Right lobe of liver (tissue), 6 donors: ENCODE results near the gene TNIK. TPM values are rescaled to one million over a fixed set of nuclear protein-coding genes. Genes with fewer than 3 reads are reported as not detected.
A peak's percentile ranks its signal among the peaks of the same experiment; 100 is the strongest.

Experiments used
- ATAC-seq, 4 donors: fragments of 200-7000 bp; cut with Tn5 transposase; one replicate each; pipeline ENCODE4 v1.9.1; 2020; ENCODE audit warnings: mild to moderate bottlenecking in 4 of 4, moderate library complexity in 4 of 4
- DNase-seq, 3 donors: peaks; one replicate each; pipeline ENCODE4 v3.0.0-alpha.2; 2020
- H3K27ac ChIP-seq, 3 donors: fragments of 200-600 bp; one replicate each; pipeline ENCODE4 v1.8.0; 2022
- H3K27me3 ChIP-seq, 2 donors: fragments of 200-600 bp; one replicate each; pipeline ENCODE4 v1.8.0; 2022
- H3K36me3 ChIP-seq, 4 donors: fragments of 200-600 bp; sonication (generic) in 1 of 4; one replicate each; pipeline versions ENCODE4 v1.5.1 to v1.8.0; 2017 to 2022; ENCODE audit warnings: control low read depth in 1 of 4
- H3K4me1 ChIP-seq, 4 donors: fragments of 200-600 bp; sonication (generic) in 1 of 4; one replicate each; pipeline versions ENCODE4 v1.5.1 to v1.8.0; 2017 to 2022; ENCODE audit warnings: control low read depth in 1 of 4
- H3K4me3 ChIP-seq, 3 donors: fragments of 200-600 bp; one replicate each; pipeline ENCODE4 v1.8.0; 2022
- H3K9me3 ChIP-seq, 4 donors: fragments of 200-600 bp; sonication (generic) in 1 of 4; one replicate each; pipeline versions ENCODE4 v1.5.1 to v1.8.0; 2017 to 2022; ENCODE audit warnings: control low read depth in 1 of 4
- POLR2A ChIP-seq: fragments of 450-650 bp; IDR thresholded peaks from one replicate; pipeline ENCODE4 v1.6.1; 2017; ENCODE audit warnings: antibody characterized with exemption, mild to moderate bottlenecking
- WGBS: methylation state at CpG from one replicate; pipeline ENCODE4 v1.1.6; 2018; ENCODE audit warnings: low coverage, low lambda C conversion rate; ENCODE audit not compliant: insufficient coverage; ENCODE audit errors: missing lambda C conversion rate; 5-methylcytosine and 5-hydroxymethylcytosine counted together
- intact Hi-C, 2 donors: fragments of 100-400 bp; cut with DNase I; formaldehyde crosslinking; loops; one replicate each; pipeline versions ENCODE4 v1.11.2 to v1.14.1; 2022
- total RNA-seq, 6 experiments: library from RNA; depleted of rRNA in 2 of 6; stranded (reverse); fragments of >200 nt in 2 of 6; fragmentation: NEBNext Ultra II Directional in 3 of 6; extraction: Animal tissue kit (Norgen Biotek cat#: 25700) in 3 of 6; gene quantifications; one replicate each; pipeline versions ENCODE4 v1.1.0 to v1.2.4, GENCODE V29; 2016 to 2023
- TF ChIP-seq, protein P1 (sequence below), 4 donors: fragments of 200-600 bp in 3 of 4; fragments of 450-650 bp in 1 of 4; IDR thresholded peaks; one replicate each; pipeline versions ENCODE4 v1.5.1 to v1.8.0; 2016 to 2022; ENCODE audit warnings: antibody characterized with exemption in 4 of 4, mild to moderate bottlenecking in 2 of 4
- donor health status: DM: no; HTN: yes; CAD: no.
- donor health status: DM: no; HTN: no; CAD: no.
- donor health status: DM: no; HTN: no; CAD: no.
- donor health status: DM: no; HTN: yes; CAD: no.
- donor health status: DM: no; HTN: yes; CAD: no.

TNIK gene
- total RNA-seq, 6 experiments from 2014 or later = 5.2 to 8.0 (median 6.8) TPM

GRCh38 chr3:171058873-171059603, 401.2 kb downstream of the TNIK start:
- ATAC-seq = peak; percentile 64 to 85 (median 72)
- intact Hi-C loops = loop anchor here in 1 of 2 donors (10.0 kb wide), 1 partner anchor 106 kb away; no protein-coding TSS in a partner anchor

DNA sequence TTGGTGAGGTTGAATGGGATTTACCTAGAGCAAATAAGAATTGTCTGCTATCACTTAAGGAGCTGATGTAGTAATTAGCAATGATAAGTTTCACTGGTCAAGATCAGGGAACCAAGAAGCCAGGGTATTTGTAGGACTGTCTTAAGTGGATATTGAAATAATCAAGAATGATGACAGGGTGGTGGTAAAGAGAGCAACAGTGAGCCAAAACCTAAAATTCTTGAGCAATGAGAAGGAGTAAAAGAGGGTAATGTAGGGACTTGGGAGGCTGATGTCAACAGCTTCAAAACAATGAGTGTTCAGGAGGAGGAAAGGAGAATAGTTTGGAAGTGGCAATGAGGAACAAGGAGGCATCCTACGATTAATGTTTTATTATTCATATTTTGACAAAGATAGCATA, 402.1 kb downstream of the TNIK start:
- intact Hi-C loops = loop anchor here in 1 of 2 donors (10.0 kb wide), 1 partner anchor 107 kb away; no protein-coding TSS in a partner anchor
- H3K9me3 ChIP-seq = no peaks in the 10 kb centered on the region
- no peak overlapping the region for H3K4me3 ChIP-seq
- DNase-seq (no peak), ATAC-seq (no peak)
- H3K4me1 ChIP-seq = peaks cover 0 to 9% (median 4%) of the 10 kb centered on the region in 4 donors
- WGBS = 91% methylated on average over 1 of the region's 1 CpG
- H3K27me3 ChIP-seq = no peaks in the 10 kb centered on the region
- TF ChIP-seq, protein P1, sequence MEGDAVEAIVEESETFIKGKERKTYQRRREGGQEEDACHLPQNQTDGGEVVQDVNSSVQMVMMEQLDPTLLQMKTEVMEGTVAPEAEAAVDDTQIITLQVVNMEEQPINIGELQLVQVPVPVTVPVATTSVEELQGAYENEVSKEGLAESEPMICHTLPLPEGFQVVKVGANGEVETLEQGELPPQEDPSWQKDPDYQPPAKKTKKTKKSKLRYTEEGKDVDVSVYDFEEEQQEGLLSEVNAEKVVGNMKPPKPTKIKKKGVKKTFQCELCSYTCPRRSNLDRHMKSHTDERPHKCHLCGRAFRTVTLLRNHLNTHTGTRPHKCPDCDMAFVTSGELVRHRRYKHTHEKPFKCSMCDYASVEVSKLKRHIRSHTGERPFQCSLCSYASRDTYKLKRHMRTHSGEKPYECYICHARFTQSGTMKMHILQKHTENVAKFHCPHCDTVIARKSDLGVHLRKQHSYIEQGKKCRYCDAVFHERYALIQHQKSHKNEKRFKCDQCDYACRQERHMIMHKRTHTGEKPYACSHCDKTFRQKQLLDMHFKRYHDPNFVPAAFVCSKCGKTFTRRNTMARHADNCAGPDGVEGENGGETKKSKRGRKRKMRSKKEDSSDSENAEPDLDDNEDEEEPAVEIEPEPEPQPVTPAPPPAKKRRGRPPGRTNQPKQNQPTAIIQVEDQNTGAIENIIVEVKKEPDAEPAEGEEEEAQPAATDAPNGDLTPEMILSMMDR (IDR thresholded peaks at IDR 0.05) = no peak
- no peak for TF ChIP-seq POLR2A
- no peak overlapping the region for H3K27ac ChIP-seq
- no peaks in the 10 kb centered on the region for H3K36me3 ChIP-seq

More at GRCh38 chr3:171058873-171059603, 401.2 kb downstream of the TNIK start:
- Histone ChIP-seq H3K4me3 (no peak overlapping the region), H3K4me1 (peaks cover 0 to 9% (median 4%) of the 10 kb centered on the region in 4 donors), H3K9me3 (no peaks in the 10 kb centered on the region), H3K27ac (peak overlapping the region; percentile 14 to 47 (median 36)), H3K36me3 (no peaks in the 10 kb centered on the region), H3K27me3 (no peaks in the 10 kb centered on the region)
- no peak for TF ChIP-seq POLR2A
- TF ChIP-seq, protein P1 (IDR thresholded peaks at IDR 0.05) = no peak
- DNase-seq = no peak

- 100% methylated on average over 1 of the region's 1 CpG for WGBS
- intact Hi-C loops = loop anchor here in 1 of 2 donors (10.0 kb wide), 1 partner anchor 108 kb away; no protein-coding TSS in a partner anchor
- Histone ChIP-seq H3K4me3 (no peak overlapping the region), H3K4me1 (peaks cover 0 to 9% (median 4%) of the 10 kb centered on the region in 4 donors), H3K9me3 (no peaks in the 10 kb centered on the region), H3K36me3 (no peaks in the 10 kb centered on the region), H3K27ac (no peak overlapping the region), H3K27me3 (no peaks in the 10 kb centered on the region)
- ATAC-seq = no peak
- DNase-seq = no peak
- TF ChIP-seq, protein P1 (IDR thresholded peaks at IDR 0.05) = no peak
- TF ChIP-seq POLR2A = no peak
Observed at GRCh38 chr3:171057072-171057471, 403.1 kb downstream of the TNIK start.

GRCh38 chr3:171056528-171056927, 403.7 kb downstream of the TNIK start:
- intact Hi-C loops = loop anchor here in 1 of 2 donors (10.0 kb wide), 1 partner anchor 108 kb away; no protein-coding TSS in a partner anchor
- no peaks in the 10 kb centered on the region for H3K9me3 ChIP-seq

More at GRCh38 chr3:171056528-171056927, 403.7 kb downstream of the TNIK start:
- Histone ChIP-seq H3K27ac (no peak overlapping the region), H3K4me1 (peaks cover 0 to 9% (median 4%) of the 10 kb centered on the region in 4 donors), H3K27me3 (no peaks in the 10 kb centered on the region), H3K4me3 (no peak overlapping the region), H3K36me3 (no peaks in the 10 kb centered on the region)
- no peak for DNase-seq
- ATAC-seq = no peak
- WGBS = 73% methylated on average over 5 of the region's 5 CpGs
- TF ChIP-seq, protein P1 (IDR thresholded peaks at IDR 0.05) = no peak
- TF ChIP-seq POLR2A = no peak
